ENCODE measurements around the gene MYO5B. TPM values are rescaled to one million over a fixed set of nuclear protein-coding genes. Genes with fewer than 3 reads are reported as not detected.

Gene MYO5B
- polyA plus RNA-seq, 1 experiment = 0.18 TPM

GRCh38 chr18:50069422-50069821 is 125.5 kb downstream of the MYO5B start:
- peaks cover 2% of the 10 kb centered on the region; the same call in 1 of the 2 replicates for H3K27me3 ChIP-seq (ENCODE audit: control insufficient read depth, insufficient read depth, low read length)
- ChIA-PET POLR2A (no interaction called here), CTCF (no interaction called here)
- DNase-seq (ENCODE audit: low read depth) = no peak
- no peaks in the 10 kb centered on the region for H3K36me3 ChIP-seq (ENCODE audit: control insufficient read depth, insufficient read depth, low read length)
- H3K4me3 ChIP-seq (ENCODE audit: low read depth, low read length) = no peak overlapping the region
- TF ChIP-seq, protein P1, sequence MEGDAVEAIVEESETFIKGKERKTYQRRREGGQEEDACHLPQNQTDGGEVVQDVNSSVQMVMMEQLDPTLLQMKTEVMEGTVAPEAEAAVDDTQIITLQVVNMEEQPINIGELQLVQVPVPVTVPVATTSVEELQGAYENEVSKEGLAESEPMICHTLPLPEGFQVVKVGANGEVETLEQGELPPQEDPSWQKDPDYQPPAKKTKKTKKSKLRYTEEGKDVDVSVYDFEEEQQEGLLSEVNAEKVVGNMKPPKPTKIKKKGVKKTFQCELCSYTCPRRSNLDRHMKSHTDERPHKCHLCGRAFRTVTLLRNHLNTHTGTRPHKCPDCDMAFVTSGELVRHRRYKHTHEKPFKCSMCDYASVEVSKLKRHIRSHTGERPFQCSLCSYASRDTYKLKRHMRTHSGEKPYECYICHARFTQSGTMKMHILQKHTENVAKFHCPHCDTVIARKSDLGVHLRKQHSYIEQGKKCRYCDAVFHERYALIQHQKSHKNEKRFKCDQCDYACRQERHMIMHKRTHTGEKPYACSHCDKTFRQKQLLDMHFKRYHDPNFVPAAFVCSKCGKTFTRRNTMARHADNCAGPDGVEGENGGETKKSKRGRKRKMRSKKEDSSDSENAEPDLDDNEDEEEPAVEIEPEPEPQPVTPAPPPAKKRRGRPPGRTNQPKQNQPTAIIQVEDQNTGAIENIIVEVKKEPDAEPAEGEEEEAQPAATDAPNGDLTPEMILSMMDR (IDR thresholded peaks at IDR 0.05; ENCODE audit: insufficient read depth, low read depth, low read length) = no peak

- no peak for DNase-seq (ENCODE audit: low read depth)
- TF ChIP-seq, protein P1 (IDR thresholded peaks at IDR 0.05; ENCODE audit: insufficient read depth, low read depth, low read length) = no peak
- H3K36me3 ChIP-seq (ENCODE audit: control insufficient read depth, insufficient read depth, low read length) = no peaks in the 10 kb centered on the region
- ChIA-PET POLR2A (no interaction called here), CTCF (no interaction called here)
- H3K27me3 ChIP-seq (ENCODE audit: control insufficient read depth, insufficient read depth, low read length) = peaks cover 2% of the 10 kb centered on the region; the same call in 1 of the 2 replicates
- no peak overlapping the region for H3K4me3 ChIP-seq (ENCODE audit: low read depth, low read length)
These were observed 129.4 kb downstream of the MYO5B start for GRCh38 chr18:50065527-50065926.

GRCh38 chr18:50065039-50065438 is 129.9 kb downstream of the MYO5B start:
- Histone ChIP-seq H3K27me3 (ENCODE audit: control insufficient read depth, insufficient read depth, low read length) (peaks cover 2% of the 10 kb centered on the region; the same call in 1 of the 2 replicates), H3K36me3 (ENCODE audit: control insufficient read depth, insufficient read depth, low read length) (no peaks in the 10 kb centered on the region), H3K4me3 (ENCODE audit: low read depth, low read length) (no peak overlapping the region)
- ChIA-PET CTCF (no interaction called here), POLR2A (no interaction called here)
- TF ChIP-seq, protein P1 (IDR thresholded peaks at IDR 0.05; ENCODE audit: insufficient read depth, low read depth, low read length) = no peak
- DNase-seq (ENCODE audit: low read depth) = no peak

- ChIA-PET CTCF (no interaction called here), POLR2A (no interaction called here)
- H3K27me3 ChIP-seq (ENCODE audit: control insufficient read depth, insufficient read depth, low read length) = peaks cover 2% of the 10 kb centered on the region; the same call in 1 of the 2 replicates
- H3K36me3 ChIP-seq (ENCODE audit: control insufficient read depth, insufficient read depth, low read length) = no peaks in the 10 kb centered on the region
- TF ChIP-seq, protein P1 (IDR thresholded peaks at IDR 0.05; ENCODE audit: insufficient read depth, low read depth, low read length) = no peak
- DNase-seq (ENCODE audit: low read depth) = no peak
- no peak overlapping the region for H3K4me3 ChIP-seq (ENCODE audit: low read depth, low read length)
These were observed 132.9 kb downstream of the MYO5B start for GRCh38 chr18:50061876-50062517.

- Histone ChIP-seq H3K4me3 (ENCODE audit: low read depth, low read length) (no peak overlapping the region), H3K27me3 (ENCODE audit: control insufficient read depth, insufficient read depth, low read length) (peaks cover 2% of the 10 kb centered on the region; the same call in 1 of the 2 replicates), H3K36me3 (ENCODE audit: control insufficient read depth, insufficient read depth, low read length) (no peaks in the 10 kb centered on the region)
- TF ChIP-seq, protein P1 (IDR thresholded peaks at IDR 0.05; ENCODE audit: insufficient read depth, low read depth, low read length) = no peak
- no peak for DNase-seq (ENCODE audit: low read depth)
- ChIA-PET POLR2A (no interaction called here), CTCF (no interaction called here)
These were observed 134.1 kb downstream of the MYO5B start for GRCh38 chr18:50060822-50061221.
